ENCODE measurements around the gene CEP135. TPM values are rescaled to one million over a fixed set of nuclear protein-coding genes. Genes with fewer than 3 reads are reported as not detected.

Gene CEP135
- total RNA-seq, 1 experiment from 2014 or later = 13.9 TPM

DNA sequence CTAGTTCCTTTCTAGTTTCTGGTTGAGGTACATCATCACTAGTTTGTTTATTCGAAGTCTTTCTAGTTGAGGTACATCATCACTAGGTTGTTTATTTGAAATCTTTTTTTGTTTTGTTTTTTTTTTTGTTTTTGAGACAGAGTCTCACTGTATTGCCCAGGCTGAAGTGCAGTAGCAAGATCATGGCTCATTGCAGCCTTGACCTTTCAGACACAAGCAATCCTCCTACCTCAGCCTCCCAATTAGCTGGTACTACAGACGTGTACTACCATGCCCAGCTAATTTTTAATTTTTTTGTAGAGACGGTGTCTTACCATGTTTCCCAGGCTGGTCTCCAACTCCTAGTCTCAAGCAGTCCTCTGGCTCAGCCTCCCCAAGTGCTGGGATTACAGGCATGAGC lies 54.9 kb downstream of the CEP135 start:
- Histone ChIP-seq H3K23me2 (ENCODE audit: insufficient read length, low read depth, low read length, poor library complexity, severe bottlenecking) (no peaks in the 10 kb centered on the region), H2BK5ac (ENCODE audit: insufficient read length, low read length) (no peak overlapping the region), H3K4me1 (ENCODE audit: insufficient read depth, low read length) (no peaks in the 10 kb centered on the region), H4K5ac (ENCODE audit: insufficient read length, low read depth, low read length) (no peak overlapping the region), H3K18ac (ENCODE audit: insufficient read length, low read depth, low read length) (no peak overlapping the region), H3K23ac (ENCODE audit: insufficient read length, low read depth, low read length) (no peak overlapping the region), H4K20me1 (ENCODE audit: control insufficient read depth, insufficient read depth, insufficient read length) (no peaks in the 10 kb centered on the region), H4K8ac (replicated peaks; ENCODE audit: insufficient read length, low read depth, low read length) (no peak overlapping the region), H2BK12ac (ENCODE audit: insufficient read length, low read depth, low read length) (no peak overlapping the region), H2BK120ac (ENCODE audit: low read depth, low read length, poor library complexity, severe bottlenecking) (no peak overlapping the region), H2AFZ (ENCODE audit: low read length) (no peak overlapping the region), H3K14ac (ENCODE audit: insufficient read depth, low read length) (no peak overlapping the region), H4K91ac (ENCODE audit: insufficient read length, low read depth, low read length) (no peak overlapping the region), H3K9ac (ENCODE audit: extremely low read depth, insufficient read length, low read length) (no peak overlapping the region), H3T11ph (ENCODE audit: low read length) (no peak overlapping the region), H2BK20ac (ENCODE audit: low read depth, low read length, poor library complexity, severe bottlenecking) (no peak overlapping the region), H3K79me1 (ENCODE audit: insufficient read depth, low read depth, low read length, poor library complexity, severe bottlenecking) (no peaks in the 10 kb centered on the region), H2AK5ac (ENCODE audit: insufficient read length, low read length) (no peak overlapping the region), H3K4ac (ENCODE audit: low read depth, low read length) (no peak overlapping the region), H2BK15ac (ENCODE audit: low read depth, low read length) (no peak overlapping the region), H3K79me2 (ENCODE audit: insufficient read depth, low read length) (no peaks in the 10 kb centered on the region), H3K27ac (ENCODE audit: insufficient read length, low read depth, low read length) (no peak overlapping the region), H3K27me3 (ENCODE audit: insufficient read depth, low read length) (no peaks in the 10 kb centered on the region), H3K4me2 (ENCODE audit: insufficient read depth, insufficient read length, low read length) (no peak overlapping the region), H3K9me3 (ENCODE audit: control insufficient read depth, low read depth, low read length) (no peaks in the 10 kb centered on the region), H3K56ac (ENCODE audit: insufficient read length, low read depth, low read length) (no peak overlapping the region)
- Mint-ChIP-seq H3K27ac (no peak overlapping the region), H3K4me3 (no peak overlapping the region), H3K9me3 (no peaks in the 10 kb centered on the region), H3K27me3 (ENCODE audit: low read depth) (no peaks in the 10 kb centered on the region), H3K36me3 (ENCODE audit: insufficient read depth in 1 of 3, low read depth in 3 of 3) (peaks cover 12 to 38% (median 23%) of the 10 kb centered on the region in 3 experiments; a peak in 6 of 7 replicates), H3K4me1 (no peaks in the 10 kb centered on the region)
- DNase-seq = no peak
- no peak for TF ChIP-seq CTCF (conservative IDR thresholded peaks at IDR 0.05)
- no CpG with 5 or more reads among the region's 3 CpGs for WGBS (ENCODE audit: extremely low coverage, insufficient read length, low lambda C conversion rate)

Measured in H9 (cell line).